Stimulated activated CD8-positive, alpha-beta memory T cell treated with anti-CD3 and anti-CD28 coated beads, Interleukin-4, amount 100 ng/mL, for 48 hours (primary cell): ENCODE data around the gene ASPSCR1.
A peak's percentile ranks its signal among the peaks of the same experiment; 100 is the strongest.

Source experiments
- DNase-seq: peaks from one replicate; pipeline ENCODE4 v3.0.0-alpha.2; 2020

ASPSCR1 gene

GRCh38 chr17:81977211-81977808 is at the start of gene ASPSCR1:
TSS of gene ASPSCR1 (plus strand) at chr17:81977629. CDS start at chr17:81977647, 18 bp downstream.
- peak; percentile 93 for DNase-seq

GRCh38 chr17:81927653-81928543 is 49.5 kb upstream of the ASPSCR1 start, which contains the start of gene MAFG:
TSS of gene MAFG (minus strand) at chr17:81927735. CDS start at chr17:81923185, 4,550 bp downstream.
- peak; percentile 92 for DNase-seq

DNA sequence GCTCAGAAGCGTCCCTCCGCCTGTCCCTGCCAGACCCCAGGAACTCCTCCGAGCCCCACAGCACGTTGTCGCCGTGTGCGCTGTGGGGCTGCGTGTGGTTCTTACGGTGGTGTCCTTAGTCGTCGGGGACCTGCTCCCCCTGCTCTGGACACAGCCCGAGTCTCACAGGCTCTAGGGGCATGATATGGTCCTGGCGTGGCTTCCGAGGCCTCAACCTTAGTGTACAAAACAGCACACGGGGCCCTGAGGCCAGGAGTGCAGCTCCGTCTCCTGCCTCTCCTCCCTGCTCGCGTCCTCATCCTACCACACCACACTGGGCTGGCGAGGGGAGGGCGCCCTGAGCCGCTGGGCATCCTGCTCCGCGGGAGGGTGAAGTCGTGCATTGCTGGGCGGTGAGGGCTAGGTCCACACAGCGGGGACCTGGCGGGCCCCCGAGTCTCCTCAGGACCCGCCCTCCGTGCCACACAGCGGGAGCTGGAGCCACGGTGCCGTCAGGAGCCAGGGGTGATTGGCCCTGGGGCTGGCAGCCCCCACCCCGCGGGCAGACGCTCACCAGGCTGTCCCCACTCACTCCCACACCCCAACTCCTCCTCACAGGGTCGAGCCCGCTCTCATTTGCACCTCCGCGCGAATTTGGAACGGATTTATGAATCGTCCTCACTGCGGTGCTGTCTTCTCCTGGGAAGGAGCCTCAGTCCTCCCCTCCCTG is 48.7 kb upstream of the ASPSCR1 start:
- DNase-seq, result no peak

DNA sequence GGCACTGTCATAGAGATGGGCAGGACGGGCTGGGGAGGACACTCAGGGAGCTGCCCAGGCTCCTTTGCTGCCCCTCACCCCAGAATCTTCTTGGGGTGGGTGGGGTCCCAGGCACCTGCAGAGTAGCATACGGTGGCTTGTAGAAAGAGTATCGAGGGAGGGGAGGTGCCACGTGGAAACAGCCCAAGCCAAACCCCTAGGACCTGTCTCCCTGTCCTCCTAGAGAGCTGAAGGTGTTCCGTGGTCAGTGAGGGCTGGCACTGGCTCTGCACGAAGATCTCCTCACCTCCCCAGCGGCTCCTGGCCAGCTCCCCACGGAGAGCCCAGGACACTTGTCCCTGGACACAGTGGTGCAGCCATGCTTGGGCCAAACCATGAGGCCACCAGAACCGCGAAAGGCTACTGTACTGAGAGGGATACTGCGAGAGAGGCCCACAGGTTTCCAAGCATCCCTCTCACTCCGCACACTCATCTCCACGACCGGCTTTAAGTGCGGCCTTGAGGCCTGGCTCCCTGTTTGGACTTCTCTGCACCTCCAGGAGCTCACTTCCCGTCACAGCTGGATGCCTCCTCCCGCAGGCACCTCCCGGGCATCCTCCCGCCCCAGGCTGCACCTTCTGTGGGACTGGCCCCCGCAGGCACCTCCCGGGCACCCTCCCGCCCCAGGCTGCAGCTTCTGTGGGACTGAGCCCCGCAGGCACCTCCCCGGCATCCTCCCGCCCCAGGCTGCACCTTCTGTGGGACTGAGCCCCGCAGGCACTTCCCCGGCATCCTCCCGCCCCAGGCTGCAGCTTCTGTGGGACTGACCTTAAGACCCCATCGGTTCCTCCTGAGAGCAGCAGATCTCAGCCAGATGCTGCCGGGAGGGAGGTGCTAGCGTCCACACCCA is 47.9 kb upstream of the ASPSCR1 start:
- DNase-seq, result no peak

DNA sequence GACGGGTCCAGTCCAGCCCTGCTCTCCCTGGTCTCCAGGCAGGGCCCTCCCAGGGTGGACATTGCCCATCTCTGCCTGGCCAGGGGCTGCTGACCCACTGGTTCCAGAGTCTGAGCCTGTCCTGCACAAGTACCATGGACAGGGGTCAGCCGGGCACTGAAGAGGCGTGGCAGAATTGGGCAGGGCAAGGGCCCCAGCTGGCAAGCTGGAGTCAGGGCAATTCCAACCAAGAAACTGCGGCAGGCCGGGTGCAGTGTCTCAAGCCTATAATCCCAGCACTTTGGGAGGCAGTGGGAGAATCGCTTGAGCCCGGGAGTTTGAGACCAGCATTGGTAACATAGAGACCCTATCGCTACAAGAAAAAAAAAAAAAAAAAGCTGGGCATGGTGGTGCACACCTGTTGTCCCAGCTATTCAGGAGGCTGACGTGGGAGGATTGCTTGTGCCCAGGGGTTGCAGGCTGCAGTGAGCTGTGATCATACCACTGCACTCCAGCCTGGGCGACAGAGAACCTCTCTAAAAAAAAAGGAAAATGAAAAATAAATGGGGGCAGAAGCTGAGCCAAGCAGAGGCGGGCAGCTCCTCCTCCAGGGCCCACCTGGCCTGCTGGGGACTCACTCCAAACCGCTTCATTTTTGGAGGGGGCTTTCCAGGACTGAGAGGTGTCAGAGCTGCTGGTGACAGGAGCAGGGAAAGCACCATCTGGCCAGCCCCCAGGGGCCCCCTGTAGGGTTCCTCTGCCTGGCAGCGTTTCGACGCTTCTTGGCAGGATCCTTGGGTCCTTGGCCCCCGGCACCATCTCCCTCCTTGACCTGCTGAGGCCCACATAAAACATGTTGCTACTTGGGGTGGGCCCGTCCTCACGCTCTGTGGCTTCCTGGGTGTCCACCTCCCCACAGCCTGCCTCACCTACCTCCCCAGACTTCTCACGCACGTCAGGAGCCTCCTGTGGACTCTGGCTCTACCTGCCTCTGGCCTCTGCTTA is 47.0 kb upstream of the ASPSCR1 start:
- DNase-seq, result no peak

DNA sequence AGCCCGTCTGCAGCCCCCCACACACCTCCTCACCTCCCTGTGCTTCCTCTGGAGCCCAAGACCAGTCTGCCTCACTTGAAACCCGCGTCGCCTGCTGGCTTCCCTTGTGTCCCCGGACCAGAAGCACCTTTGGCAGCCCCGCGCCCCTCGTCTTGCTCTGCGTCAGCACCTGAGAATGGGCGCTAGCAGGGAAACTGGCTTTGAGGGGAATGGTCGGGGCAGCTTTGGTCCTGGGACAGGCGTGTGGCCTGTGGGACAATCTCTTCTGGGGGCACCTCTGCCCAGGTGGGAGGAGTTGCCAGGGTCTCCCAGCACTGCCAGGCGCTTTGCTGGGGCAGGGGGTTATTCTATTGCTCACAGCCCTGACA is 46.3 kb upstream of the ASPSCR1 start:
- DNase-seq, result no peak

DNA sequence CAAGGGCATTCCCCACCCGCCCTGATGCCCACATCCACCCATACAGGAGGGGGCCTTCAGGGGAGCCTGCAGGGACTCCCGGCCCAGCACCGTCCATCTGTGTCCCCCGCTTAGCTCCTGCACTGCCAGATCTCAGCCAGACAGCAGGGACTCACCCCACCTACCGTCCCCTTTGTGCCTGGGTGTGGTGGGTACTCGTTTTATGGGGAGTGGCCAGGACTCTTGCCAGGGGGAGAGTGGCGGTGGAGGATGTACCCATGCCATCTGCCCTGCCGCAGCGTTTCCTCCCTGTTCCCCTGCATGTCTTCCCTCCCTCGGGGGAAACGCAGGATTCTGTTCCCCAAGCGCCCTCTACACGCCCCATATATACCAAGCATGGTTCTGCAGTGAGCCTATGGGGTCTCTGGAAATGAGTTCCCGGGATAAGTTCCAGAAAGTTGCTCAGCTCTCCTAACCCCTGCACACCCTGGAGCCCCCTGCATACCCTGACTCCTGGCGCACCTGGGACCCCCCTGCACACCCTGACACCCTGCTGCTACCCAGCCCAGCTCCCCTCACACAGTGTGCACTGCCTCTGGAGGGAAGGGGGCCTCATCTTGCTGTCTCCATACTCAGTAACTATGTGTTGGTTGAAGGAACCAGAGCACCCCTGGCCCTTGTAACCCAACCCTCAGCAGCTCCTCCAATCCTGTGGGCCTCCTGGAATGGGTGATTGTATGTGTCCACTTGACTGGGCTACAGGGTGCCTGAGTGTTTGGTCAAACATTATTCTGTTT is 45.7 kb upstream of the ASPSCR1 start:
- DNase-seq, result no peak

GRCh38 chr17:81932333-81932983 is 45.0 kb upstream of the ASPSCR1 start:
- no peak for DNase-seq

DNA sequence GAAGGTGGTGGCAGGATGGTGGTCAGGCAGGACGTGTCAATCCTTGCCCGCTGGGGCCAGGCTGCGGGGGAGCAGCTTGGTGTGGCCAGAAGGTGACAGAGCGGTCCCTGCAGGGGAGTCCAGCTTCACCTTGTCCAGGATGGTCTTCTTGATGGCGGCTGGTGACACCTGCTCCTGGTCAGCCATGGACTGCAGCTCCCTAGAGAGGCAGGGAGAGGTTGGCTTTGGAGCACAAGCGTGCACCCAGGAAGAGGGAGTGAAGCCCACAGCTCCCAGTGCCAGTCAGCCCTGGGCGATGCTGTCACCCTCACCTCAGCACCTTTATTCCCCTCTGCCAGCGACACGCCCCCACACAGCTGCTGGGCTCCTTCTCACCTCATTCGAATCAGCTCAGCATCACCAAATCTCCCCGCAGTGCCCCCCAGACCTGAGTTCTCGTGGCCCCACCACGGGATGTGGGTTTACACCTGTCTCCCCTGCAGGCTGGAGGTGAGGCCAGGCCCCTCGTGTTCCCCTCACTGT is 44.2 kb upstream of the ASPSCR1 start:
- no peak for DNase-seq

- no peak for DNase-seq
These were observed 43.2 kb upstream of the ASPSCR1 start for GRCh38 chr17:81934098-81934757.

- DNase-seq, result no peak
These were observed 42.4 kb upstream of the ASPSCR1 start for GRCh38 chr17:81934850-81935708.

DNA sequence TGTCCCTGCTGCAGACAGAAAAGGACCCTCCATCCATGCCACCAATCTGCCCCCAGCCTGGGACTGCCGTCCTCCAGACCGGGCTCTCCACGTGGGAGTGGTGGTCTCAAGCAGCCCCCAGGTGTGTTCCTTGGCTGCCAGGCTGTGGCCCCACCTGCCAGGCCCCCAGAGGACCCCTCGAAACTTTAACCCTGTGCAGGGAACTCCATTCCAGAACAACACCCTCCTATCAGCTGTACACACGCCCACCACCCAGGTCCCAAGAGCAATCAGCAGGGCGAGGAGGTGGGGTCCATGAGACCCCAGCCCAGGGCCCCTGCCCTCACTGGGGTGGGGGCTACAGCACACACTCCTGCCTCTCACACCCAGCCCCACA is 41.7 kb upstream of the ASPSCR1 start:
- no peak for DNase-seq

- no peak for DNase-seq
These were observed 38.2 kb upstream of the ASPSCR1 start for GRCh38 chr17:81939218-81939617.

DNA sequence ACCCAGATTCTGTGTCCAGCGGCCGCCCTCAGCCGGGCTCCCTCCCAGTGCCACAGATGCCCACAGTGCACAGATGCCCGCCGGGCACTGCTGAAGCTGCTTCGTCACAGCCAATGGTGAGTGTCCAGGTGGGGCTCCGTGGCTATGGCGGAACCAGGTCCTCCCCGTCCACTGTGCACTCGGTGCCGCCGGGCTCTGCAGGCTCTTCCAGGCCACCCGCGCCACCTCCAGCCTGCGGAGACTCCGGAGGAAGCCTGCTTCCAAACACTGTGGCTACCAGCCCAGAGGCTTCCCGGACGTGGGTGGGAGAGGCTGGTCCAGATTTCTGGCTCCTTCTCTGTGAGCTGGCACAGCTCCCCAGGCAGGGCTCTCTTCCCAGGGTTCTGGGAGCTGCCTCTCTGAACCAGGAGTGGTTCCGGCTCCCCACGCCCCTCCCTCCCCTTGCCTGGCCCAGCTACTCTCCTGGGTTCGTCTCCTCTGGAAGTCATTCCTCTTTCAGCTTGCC is 37.5 kb upstream of the ASPSCR1 start:
- no peak for DNase-seq

DNA sequence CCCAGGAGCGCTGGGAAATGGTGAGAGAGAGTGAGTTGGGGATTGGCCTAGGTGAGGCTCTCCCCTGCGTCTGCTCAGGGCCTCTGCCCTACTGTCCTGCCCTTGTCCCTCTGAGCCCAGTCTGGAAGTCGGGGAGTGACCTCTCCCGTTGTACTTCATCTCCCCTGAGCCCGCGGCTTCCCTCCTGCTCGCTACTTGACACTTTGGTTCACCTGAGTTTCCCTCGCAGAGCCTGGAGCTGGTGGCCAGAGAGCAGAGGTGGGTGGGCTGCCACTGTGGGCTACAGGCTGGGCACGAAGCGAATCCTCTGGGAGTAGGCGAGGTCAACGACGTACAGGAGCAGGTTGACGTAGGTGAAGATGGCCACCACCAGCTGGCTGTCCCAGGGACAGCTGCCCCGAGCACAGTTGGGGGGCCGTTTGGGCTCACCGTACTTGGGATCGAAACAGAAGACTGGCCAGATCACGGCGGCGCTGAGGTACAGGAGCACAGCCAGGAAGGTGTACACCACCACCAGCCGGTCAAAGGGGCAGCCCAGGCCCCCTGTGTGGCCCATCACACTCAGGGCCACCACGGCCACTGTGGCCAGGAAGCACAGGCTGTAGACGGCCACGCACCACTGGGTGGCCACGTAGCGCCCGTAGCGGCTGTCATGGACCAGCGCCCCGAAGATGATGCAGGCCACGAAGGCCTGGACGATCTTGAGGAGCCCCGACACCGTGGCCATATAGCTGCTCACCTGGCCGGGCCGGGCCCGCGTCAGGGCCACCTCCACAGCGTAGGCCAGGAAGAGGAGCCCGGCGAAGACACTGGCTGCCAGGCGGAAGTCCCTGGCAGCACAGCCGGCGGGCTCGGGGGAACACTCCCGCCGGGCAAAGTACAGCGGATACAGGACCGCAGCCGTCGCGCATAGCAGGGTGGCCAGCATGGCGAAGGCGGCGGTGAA is 36.6 kb upstream of the ASPSCR1 start:
- DNase-seq, result no peak

GRCh38 chr17:81941484-81942166 is 35.8 kb upstream of the ASPSCR1 start:
- no peak for DNase-seq
